Stimulated activated CD8-positive, alpha-beta memory T cell treated with anti-CD3 and anti-CD28 coated beads, Interleukin-7, amount 100 ng/mL, for 4 hours (primary cell): ENCODE results near the gene SCGB1C1.

Experiments used
- DNase-seq, 2 donors: peaks; one replicate each; pipeline ENCODE4 v3.0.0-alpha.2; 2020; ENCODE audit warnings: low read depth in 2 of 2

SCGB1C1 gene

DNA sequence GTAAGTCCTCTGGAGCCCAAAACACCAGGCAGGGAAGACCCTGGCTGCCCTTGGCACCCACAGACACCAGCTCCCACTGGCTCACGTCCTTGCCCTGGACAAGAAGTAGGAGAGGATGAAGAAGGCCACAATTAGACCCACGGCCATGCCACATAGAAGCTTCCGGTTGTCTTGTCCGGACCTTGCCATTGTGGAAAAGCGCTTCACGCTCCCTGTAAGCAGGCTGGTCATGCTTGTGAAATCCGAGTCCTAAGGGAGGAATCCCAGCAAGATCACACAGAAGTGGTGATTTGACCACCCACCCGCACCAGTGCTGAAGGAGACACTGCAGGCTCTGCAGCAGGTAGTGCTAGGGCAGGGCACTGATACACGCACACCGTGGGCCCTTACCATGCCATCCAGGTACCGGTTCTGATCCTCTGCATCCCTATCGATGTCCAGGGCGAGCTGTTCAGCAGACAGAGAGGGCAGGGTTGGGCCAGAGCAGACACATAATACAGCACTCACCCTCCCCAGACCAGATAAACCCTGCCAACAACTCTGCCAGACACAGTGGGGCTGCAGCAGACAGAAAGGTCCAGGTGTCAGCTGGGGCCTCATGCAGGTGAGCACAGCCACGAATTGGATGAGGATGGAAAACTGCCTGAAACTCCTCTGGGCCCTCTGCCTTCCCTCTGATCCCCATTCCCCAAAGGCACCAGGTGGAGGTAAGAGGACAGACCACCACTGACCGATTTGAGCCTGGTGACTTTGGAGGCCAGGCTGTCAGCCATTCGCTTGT is 12.5 kb downstream of the SCGB1C1 start:
- no peak for DNase-seq

- DNase-seq, result no peak
Measured at GRCh38 chr11:206002-206384, 13.1 kb downstream of the SCGB1C1 start.

DNA sequence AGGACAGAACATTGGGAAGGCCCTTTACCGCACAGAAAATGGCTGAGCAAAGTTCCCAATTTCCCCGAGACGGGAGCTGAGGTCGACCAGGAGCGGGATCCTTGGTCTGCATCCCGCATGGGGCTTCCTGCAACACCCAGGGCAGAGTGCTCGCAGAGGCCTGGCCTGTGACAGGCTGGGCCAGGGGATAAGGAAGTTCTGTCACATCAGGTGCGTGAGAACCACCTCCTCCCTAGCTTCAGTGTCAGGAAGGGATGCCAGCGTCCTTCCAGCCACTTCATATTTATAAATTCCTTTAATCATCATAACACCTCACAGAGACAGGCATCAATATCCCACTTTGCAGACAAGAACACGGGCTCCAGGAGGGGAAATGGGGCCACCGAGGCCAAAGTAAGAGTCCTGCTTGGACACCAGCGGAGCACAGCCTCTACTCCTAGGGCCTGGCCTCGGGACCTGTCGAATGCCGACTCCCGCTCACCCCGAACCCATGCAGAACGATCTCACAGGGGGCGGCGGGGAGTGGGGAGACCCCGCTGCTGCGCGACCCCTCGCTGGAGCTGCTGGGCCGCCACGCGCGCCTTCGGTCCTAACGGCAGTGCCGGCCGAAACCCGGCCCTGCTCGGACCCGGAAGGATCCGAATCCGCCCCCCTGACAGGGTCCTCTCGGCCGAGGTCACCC is 13.8 kb downstream of the SCGB1C1 start:
- no peak for DNase-seq

GRCh38 chr11:207208-207862 is 14.5 kb downstream of the SCGB1C1 start, which contains the start of the genes BET1L and RIC8A:
Gene BET1L (minus strand): TSS chr11:207399. CDS start chr11:207321, 78 bp downstream.
Gene RIC8A (plus strand): TSS chr11:207708. CDS start chr11:208855, 1,147 bp downstream.
- DNase-seq, result peak; percentile 96 to 98

DNA sequence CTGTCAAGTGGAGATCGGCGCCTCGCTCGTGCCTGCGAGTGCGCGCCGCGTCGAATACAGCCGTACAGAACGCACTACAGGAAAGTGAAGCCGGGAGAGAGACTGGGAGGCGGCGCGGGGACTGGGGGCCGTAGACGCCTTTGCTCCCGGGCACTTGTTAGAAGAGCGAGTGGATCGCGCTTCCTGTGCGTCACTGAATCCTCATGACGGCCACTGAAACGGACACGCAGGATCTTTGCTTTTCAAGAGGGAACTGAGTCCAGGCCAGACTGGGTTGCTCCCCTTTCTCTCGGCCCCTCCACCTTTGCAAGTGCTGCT is 14.9 kb downstream of the SCGB1C1 start:
- DNase-seq, result no peak

DNA sequence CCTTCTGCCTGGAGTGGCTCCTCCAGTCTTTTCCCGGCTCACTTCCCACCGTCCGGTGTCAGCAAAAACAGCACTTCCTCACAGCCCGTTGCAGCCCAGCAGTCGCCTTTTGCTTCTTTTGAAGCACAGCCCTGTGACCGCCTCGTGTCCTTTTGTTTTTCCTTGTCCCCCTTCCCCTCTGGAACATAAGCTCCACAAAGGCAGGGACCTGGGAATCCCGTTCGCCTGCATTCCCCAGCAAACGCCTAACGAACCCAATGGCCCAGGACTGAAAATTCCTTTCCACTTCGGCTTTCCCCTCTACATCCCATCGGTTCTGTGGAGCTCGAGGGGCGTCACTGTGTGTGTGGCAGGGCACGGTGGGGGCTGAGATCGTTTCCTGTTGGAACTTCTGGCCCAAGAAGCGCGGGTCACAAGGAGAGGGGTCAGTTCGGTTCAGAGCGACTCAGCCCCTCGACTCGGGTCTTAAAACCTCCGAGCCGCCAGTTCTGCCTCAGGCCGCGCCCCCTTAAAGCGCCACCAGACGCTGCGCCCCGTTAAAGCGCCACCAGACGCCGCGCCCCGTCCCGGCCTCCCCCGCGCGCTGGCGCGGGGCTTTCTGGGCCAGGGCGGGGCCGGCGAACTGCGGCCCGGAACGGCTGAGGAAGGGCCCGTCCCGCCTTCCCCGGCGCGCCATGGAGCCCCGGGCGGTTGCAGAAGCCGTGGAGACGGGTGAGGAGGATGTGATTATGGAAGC is 15.5 kb downstream of the SCGB1C1 start:
- peak; percentile 59 to 78 for DNase-seq

DNA sequence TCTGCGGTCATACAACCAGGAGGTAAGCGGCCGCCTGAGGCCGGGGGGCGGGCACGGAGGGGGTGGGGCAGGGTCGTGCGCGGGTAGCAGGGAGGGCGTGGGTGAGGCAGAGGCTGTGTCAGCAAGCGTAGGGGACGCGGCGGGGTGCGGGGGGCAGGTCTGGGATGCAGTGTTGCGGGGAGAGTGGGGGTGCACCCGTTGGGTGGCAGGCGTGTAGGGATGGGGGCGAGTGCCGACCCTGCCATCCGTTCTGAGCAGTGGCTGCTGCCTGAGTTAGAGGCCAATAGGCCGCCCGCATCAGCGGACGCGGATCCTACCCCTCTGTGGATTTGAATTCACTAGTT is 16.0 kb downstream of the SCGB1C1 start:
- peak in 1 of 2 donors; percentile 53 for DNase-seq

DNA sequence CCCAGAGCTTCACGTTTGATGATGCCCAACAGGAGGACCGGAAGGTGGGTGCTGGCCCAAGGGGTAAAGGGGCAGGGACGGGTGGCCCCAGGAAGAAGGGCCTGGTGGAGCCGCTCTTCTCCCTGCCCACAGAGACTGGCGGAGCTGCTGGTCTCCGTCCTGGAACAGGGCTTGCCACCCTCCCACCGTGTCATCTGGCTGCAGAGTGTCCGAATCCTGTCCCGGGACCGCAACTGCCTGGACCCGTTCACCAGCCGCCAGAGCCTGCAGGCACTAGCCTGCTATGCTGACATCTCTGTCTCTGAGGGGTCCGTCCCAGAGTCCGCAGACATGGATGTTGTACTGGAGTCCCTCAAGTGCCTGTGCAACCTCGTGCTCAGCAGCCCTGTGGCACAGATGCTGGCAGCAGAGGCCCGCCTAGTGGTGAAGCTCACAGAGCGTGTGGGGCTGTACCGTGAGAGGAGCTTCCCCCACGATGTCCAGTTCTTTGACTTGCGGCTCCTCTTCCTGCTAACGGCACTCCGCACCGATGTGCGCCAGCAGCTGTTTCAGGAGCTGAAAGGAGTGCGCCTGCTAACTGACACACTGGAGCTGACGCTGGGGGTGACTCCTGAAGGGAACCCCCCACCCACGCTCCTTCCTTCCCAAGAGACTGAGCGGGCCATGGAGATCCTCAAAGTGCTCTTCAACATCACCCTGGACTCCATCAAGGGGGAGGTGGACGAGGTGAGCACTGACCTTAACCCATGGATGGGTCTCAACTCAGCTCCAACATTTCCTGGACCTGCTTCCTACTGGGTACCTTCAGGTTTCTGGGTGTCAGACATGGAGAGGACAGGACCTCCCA is 16.6 kb downstream of the SCGB1C1 start:
- no peak for DNase-seq

DNA sequence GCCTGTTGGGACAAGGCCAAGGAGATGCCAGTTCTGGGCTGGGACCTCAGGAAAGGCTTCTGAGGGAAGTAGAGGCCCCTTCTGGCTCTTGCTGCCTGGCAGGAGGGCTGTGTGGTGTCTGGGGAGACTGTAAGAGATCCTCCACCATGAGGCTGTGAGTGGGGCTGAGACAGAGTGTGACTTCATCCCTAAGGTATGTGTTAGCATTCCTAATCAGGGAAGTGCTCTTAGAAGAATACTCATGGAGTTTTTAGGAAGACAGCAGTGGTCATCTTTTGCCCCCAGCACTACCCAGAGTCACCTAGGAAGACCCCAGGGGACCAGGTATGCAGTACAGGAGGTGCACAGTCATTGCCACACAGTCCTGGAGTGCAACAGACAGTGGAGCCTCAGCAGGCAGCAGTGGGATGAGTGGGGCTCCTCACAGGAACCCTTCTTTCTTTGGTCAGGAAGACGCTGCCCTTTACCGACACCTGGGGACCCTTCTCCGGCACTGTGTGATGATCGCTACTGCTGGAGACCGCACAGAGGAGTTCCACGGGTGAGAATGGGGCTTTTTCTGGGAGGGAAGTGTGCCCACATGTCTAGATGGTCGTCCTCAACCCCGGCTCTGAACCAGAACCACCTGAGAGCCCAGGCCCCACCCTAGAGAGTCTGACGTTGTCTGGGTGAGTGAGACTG is 17.4 kb downstream of the SCGB1C1 start:
- DNase-seq, result no peak

GRCh38 chr11:210803-211180 is 17.9 kb downstream of the SCGB1C1 start:
- no peak for DNase-seq

DNA sequence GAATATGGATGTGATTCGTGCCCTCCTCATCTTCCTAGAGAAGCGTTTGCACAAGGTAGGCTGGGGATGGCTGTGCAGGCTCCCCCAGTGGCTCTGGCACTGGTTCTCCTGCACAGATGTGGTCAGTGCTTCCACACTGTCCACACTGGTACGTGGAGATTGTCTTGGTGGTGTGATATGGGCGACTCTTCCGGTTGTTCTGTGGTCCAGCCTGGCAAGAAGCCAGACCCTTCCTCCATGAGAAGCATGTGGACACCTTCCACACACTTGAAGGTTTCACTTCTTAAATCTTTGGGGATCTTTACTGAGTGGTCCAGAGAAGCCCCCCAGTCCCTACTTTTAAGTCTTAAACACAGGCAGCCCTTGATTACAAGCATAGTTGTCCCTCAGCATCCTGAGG is 18.4 kb downstream of the SCGB1C1 start:
- no peak for DNase-seq

DNA sequence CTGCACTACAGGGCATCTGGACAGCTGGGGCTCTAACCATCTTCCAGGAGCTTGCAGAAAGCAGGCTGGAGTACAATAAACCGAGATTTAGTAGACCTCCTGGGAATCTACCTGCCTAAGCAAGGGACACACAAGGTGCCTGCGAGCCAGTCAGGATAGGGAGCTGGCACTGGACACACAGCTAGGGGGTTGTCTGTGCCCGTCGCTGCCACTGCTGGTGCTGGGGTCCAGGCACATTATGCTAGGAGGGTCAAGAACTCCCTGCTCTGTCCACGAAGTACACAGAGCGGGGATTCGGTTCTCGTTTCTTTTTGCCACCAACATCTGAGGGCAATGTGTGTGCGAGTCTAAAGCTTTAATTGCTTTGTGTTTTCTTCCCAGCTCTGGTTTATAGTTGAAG is 18.9 kb downstream of the SCGB1C1 start:
- DNase-seq, result no peak

DNA sequence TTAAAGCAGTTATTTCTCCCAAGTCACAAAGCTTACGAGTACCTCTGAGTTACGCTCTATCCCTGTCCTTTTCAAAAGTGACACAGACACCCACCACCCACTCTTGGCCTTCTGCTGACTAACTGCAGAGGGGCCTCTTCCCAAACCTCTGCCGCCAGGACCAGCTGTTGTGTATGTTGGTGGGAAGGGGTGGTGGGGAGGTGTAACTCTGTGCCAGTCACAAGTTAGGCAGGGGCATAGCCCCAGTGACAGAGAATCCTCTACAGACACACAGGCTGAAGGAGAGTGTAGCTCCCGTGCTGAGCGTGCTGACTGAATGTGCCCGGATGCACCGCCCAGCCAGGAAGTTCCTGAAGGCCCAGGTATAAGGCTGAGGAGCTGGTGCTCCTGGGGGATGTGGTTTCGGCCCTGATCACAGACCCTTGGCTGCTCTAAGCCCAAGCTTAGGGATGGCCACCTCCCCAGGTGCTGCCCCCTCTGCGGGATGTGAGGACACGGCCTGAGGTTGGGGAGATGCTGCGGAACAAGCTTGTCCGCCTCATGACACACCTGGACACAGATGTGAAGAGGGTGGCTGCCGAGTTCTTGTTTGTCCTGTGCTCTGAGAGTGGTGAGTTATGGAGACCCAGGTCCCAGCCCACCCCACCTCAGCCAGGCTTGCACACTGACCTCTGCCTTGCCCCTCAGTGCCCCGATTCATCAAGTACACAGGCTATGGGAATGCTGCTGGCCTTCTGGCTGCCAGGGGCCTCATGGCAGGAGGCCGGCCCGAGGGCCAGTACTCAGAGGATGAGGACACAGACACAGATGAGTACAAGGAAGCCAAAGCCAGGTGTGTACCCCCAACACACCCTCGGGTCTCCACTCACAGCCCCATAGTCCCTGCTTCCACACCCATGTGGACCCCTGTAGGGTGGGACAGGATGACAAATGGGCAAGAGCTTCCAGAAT is 19.5 kb downstream of the SCGB1C1 start:
- no peak for DNase-seq

GRCh38 chr11:213111-213510 is 20.2 kb downstream of the SCGB1C1 start:
- no peak for DNase-seq

- no peak for DNase-seq
Measured at GRCh38 chr11:214083-214482, 21.2 kb downstream of the SCGB1C1 start.

GRCh38 chr11:215581-216037 is 22.7 kb downstream of the SCGB1C1 start:
- DNase-seq, result no peak

DNA sequence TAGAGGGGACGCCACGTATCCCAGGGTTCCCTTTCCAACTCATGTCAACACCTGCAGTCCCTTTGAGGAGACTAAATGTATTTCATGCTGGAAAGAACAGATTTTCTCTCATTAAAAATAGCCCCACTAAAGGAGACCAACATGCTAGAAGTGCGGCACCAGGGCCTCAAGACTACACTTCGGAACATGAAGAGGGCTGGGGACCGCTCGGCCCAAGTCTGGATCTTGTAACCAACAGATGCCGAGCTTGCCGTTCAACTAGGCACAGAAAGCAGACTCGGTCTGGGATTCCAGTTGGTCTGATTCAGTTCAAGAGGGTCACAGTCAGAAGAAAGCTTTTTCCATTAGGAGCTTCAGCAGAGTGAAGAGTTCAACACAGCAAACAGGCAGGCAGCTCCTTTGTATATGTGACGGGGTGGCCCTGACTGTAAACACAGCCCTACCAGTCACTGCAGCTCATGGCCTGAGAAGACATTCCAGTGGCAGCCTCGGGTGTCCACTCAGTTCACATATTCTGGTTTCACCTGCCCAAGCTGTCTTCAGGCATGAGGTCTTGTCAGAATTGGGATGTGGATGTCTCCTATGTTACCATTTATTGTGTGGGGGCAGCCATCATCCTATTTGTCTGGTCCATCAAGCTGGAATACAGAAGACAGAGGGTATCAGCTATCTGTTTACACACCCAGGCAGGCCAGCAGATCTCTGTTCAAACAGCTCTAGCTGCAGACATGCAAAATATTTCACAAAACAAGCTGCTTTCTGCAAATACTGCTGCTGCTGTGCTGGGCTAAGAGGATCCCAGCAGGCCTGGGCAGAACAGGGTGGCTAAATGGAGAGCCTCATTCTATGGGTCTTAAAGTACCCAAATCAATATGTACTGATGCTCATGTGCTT is 23.4 kb downstream of the SCGB1C1 start:
- DNase-seq, result no peak

DNA sequence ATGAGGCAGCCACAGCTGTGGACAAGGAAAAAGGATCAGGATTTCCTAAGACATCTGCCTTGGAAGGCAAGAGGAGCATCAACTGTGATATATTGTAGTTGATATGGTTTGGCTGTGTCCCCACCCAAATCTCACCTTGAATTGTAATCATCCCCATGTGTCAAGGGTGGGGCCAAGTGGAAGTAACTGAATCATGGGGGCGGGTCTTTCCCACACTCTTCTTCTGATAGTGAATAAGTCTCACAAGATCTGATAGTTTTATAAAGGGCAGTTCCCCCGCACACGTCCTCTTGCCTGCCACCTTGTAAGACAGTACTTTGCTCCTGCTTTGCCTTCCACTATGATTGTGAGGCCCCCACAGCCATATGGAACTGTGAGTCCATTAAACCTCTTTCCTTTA is 24.8 kb downstream of the SCGB1C1 start:
- no peak for DNase-seq
